ENCODE data around the gene KRTCAP2.

KRTCAP2 gene

DNA sequence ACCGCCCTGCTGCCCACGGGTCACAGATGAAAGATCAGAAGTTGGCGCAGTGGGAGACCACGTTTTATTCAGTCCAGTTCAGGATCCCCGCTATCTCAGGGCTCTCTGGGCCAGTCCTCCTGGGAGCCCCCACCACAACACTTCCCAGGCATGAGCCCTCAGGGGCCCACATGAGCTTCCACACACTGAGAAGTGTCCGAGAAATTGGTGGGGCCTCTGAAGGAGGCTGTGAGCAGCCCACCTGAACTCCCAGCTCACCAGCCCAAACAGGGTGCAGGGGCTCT is 12.6 kb upstream of the KRTCAP2 start:
- peaks cover 13% of the 10 kb centered on the region for H3K4me1 ChIP-seq (ENCODE audit: low read length)
- peak overlapping the region; percentile 61; the same call in 1 of the 2 replicates for H3K4me2 ChIP-seq (ENCODE audit: low read depth, low read length)
- H3K27ac ChIP-seq (ENCODE audit: low read length) = no peak overlapping the region
- peaks cover 37% of the 10 kb centered on the region for H3K27me3 ChIP-seq (replicated peaks; ENCODE audit: insufficient read depth, low read length)
- H4K20me1 ChIP-seq (ENCODE audit: insufficient read depth, low read length) = no peaks in the 10 kb centered on the region
- H3K79me2 ChIP-seq (ENCODE audit: low read length) = no peaks in the 10 kb centered on the region
- no peaks in the 10 kb centered on the region for H3K36me3 ChIP-seq (replicated peaks; ENCODE audit: insufficient read depth, low read length)
- no peak for DNase-seq
- H3K9me3 ChIP-seq (replicated peaks; ENCODE audit: insufficient read depth, low read length) = no peaks in the 10 kb centered on the region
- H3K4me3 ChIP-seq (ENCODE audit: low read length) = no peak overlapping the region
- H3K9ac ChIP-seq (ENCODE audit: low read length) = no peak overlapping the region
- H2AFZ ChIP-seq (ENCODE audit: low read length) = peak overlapping the region; percentile 84; the same call in 1 of the 2 replicates
- no peak for TF ChIP-seq EZH2 (optimal IDR thresholded peaks at IDR 0.05; ENCODE audit: low read depth, low read length)
- H3F3A ChIP-seq (ENCODE audit: insufficient read depth, low read length) = no peaks in the 10 kb centered on the region
- H3K9me2 ChIP-seq (replicated peaks; ENCODE audit: insufficient read depth, low read length) = no peaks in the 10 kb centered on the region

DNA sequence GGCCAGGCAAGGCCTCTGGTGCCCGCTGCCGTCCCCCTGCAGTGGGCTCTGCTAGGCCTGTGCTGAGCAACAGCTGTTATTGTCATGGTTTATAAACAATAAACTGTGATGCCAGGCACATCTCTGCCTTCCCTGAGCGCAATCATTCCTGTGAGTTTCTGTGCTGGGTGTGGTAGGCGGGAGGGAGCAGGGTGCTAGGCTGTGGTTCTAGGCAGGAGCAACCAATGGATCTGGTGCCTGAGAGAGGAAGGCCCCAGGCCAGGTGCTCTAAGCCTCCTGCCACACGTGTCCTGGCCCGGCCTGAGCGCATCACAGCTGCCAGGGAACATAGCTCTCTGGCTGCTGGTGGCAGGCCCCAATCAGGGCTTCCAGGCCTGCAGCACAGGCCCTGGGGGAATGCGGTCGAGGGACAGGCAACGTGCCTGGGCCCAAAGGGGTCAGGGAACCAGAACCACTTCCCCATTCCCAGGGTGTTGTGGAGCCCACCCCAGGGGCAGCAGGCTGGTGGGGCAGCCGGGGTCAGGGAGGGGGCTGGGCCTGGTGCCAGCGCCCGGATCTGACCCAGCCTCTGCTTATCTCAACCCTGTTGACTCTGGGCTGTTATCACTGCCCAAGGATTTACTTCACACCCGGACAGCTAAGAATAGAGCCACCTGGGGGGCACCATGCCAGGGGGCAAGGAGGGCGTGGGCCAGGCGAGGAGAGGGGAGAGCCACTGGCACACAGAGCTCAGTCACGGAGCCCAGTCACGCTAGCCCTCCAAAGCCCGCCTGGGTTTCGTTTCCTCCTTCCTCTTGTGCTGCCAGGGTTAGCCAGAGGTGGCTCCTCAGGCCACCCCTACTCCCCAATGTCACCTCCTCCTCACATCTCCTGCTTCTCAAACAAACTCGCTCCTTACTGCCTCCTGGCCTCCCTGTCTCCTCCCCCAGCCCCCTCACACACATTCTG is 12.0 kb upstream of the KRTCAP2 start:
- TF ChIP-seq, protein P1, sequence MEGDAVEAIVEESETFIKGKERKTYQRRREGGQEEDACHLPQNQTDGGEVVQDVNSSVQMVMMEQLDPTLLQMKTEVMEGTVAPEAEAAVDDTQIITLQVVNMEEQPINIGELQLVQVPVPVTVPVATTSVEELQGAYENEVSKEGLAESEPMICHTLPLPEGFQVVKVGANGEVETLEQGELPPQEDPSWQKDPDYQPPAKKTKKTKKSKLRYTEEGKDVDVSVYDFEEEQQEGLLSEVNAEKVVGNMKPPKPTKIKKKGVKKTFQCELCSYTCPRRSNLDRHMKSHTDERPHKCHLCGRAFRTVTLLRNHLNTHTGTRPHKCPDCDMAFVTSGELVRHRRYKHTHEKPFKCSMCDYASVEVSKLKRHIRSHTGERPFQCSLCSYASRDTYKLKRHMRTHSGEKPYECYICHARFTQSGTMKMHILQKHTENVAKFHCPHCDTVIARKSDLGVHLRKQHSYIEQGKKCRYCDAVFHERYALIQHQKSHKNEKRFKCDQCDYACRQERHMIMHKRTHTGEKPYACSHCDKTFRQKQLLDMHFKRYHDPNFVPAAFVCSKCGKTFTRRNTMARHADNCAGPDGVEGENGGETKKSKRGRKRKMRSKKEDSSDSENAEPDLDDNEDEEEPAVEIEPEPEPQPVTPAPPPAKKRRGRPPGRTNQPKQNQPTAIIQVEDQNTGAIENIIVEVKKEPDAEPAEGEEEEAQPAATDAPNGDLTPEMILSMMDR (IDR thresholded peaks at IDR 0.05; ENCODE audit: low read length) = peak; percentile 37
- no peak for TF ChIP-seq EZH2phosphoT487 (IDR thresholded peaks at IDR 0.05; ENCODE audit: low read length)
- no peaks in the 10 kb centered on the region for H4K20me1 ChIP-seq (ENCODE audit: insufficient read depth, low read length)
- H3K9me3 ChIP-seq (replicated peaks; ENCODE audit: insufficient read depth, low read length) = no peaks in the 10 kb centered on the region
- peak overlapping the region; percentile 84 for H2AFZ ChIP-seq (ENCODE audit: low read length)
- H3K27me3 ChIP-seq (replicated peaks; ENCODE audit: insufficient read depth, low read length) = peaks cover 37% of the 10 kb centered on the region
- H3K9me2 ChIP-seq (replicated peaks; ENCODE audit: insufficient read depth, low read length) = no peaks in the 10 kb centered on the region
- no peak overlapping the region for H3K27ac ChIP-seq (ENCODE audit: low read length)
- peaks cover 13% of the 10 kb centered on the region for H3K4me1 ChIP-seq (ENCODE audit: low read length)
- DNase-seq = peak; percentile 51
- no peaks in the 10 kb centered on the region for H3K36me3 ChIP-seq (replicated peaks; ENCODE audit: insufficient read depth, low read length)
- H3F3A ChIP-seq (ENCODE audit: insufficient read depth, low read length) = no peaks in the 10 kb centered on the region
- 0 out of 2 replicates have a peak overlapping the region, but pooled peaks have one; percentile 9 for H3K4me3 ChIP-seq (ENCODE audit: low read length)
- no peaks in the 10 kb centered on the region for H3K79me2 ChIP-seq (ENCODE audit: low read length)
- peak overlapping the region; percentile 61 for H3K4me2 ChIP-seq (ENCODE audit: low read depth, low read length)
- H3K9ac ChIP-seq (ENCODE audit: low read length) = peak overlapping the region; percentile 34

DNA sequence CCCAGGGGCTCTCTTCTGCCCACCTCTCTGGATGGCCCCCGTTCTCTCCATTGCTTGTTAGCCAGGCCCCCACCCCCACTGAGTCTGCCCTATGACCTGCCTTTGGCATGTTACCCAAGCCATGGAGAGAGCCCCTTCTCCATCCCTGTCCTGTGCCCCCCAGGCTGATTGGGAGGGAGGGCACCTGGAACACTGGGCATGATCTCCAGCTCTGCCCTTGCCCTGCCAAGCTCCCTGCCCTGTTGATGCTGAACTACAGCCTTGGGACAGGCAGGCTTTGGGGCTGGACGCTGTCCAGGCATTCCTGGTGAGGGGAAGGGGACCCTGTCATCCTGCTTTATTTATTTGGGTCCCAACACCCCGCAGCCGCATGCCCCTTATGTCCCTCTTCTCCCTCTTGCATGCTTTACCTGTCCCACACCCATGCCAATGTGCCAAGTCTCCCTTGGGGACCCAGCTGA is 11.3 kb upstream of the KRTCAP2 start:
- Histone ChIP-seq H3K9me2 (replicated peaks; ENCODE audit: insufficient read depth, low read length) (no peaks in the 10 kb centered on the region), H3K9me3 (replicated peaks; ENCODE audit: insufficient read depth, low read length) (no peaks in the 10 kb centered on the region), H4K20me1 (ENCODE audit: insufficient read depth, low read length) (no peaks in the 10 kb centered on the region), H3K9ac (ENCODE audit: low read length) (no peak overlapping the region), H2AFZ (ENCODE audit: low read length) (no peak overlapping the region), H3K4me3 (ENCODE audit: low read length) (no peak overlapping the region), H3K36me3 (replicated peaks; ENCODE audit: insufficient read depth, low read length) (no peaks in the 10 kb centered on the region), H3K79me2 (ENCODE audit: low read length) (no peaks in the 10 kb centered on the region), H3F3A (ENCODE audit: insufficient read depth, low read length) (no peaks in the 10 kb centered on the region), H3K4me2 (ENCODE audit: low read depth, low read length) (no peak overlapping the region), H3K27ac (ENCODE audit: low read length) (no peak overlapping the region), H3K4me1 (ENCODE audit: low read length) (peaks cover 13% of the 10 kb centered on the region), H3K27me3 (replicated peaks; ENCODE audit: insufficient read depth, low read length) (peaks cover 42% of the 10 kb centered on the region)
- no peak for TF ChIP-seq EZH2phosphoT487 (IDR thresholded peaks at IDR 0.05; ENCODE audit: low read length)
- TF ChIP-seq, protein P1 (IDR thresholded peaks at IDR 0.05; ENCODE audit: low read length) = no peak
- TF ChIP-seq EZH2 (optimal IDR thresholded peaks at IDR 0.05; ENCODE audit: low read depth, low read length) = no peak
- no peak for DNase-seq

DNA sequence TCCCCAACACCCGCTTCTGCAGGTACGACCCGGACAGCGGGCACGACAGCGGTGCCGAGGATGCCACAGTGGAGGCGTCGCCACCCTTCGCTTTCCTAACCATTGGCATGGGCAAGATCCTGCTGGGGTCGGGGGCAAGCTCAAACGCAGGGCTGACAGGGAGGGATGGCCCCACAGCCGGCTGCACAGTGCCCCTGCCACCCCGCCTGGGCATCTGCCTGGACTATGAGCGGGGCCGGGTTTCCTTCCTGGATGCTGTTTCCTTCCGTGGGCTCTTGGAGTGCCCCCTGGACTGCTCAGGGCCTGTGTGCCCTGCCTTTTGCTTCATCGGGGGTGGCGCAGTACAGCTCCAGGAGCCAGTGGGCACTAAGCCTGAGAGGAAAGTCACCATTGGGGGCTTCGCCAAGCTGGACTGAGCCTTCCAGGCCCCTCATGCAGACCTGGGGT is 10.7 kb upstream of the KRTCAP2 start:
- DNase-seq = no peak
- no peaks in the 10 kb centered on the region for H3K9me2 ChIP-seq (replicated peaks; ENCODE audit: insufficient read depth, low read length)
- no peaks in the 10 kb centered on the region for H3K36me3 ChIP-seq (replicated peaks; ENCODE audit: insufficient read depth, low read length)
- H3K4me3 ChIP-seq (ENCODE audit: low read length) = no peak overlapping the region
- peaks cover 13% of the 10 kb centered on the region for H3K4me1 ChIP-seq (ENCODE audit: low read length)
- H3F3A ChIP-seq (ENCODE audit: insufficient read depth, low read length) = no peaks in the 10 kb centered on the region
- H4K20me1 ChIP-seq (ENCODE audit: insufficient read depth, low read length) = no peaks in the 10 kb centered on the region
- peaks cover 48% of the 10 kb centered on the region for H3K27me3 ChIP-seq (replicated peaks; ENCODE audit: insufficient read depth, low read length)
- H3K79me2 ChIP-seq (ENCODE audit: low read length) = no peaks in the 10 kb centered on the region
- no peak overlapping the region for H2AFZ ChIP-seq (ENCODE audit: low read length)
- H3K9me3 ChIP-seq (replicated peaks; ENCODE audit: insufficient read depth, low read length) = no peaks in the 10 kb centered on the region
- TF ChIP-seq, protein P1 (IDR thresholded peaks at IDR 0.05; ENCODE audit: low read length) = no peak
- TF ChIP-seq EZH2phosphoT487 (IDR thresholded peaks at IDR 0.05; ENCODE audit: low read length) (no peak), EZH2 (optimal IDR thresholded peaks at IDR 0.05; ENCODE audit: low read depth, low read length) (no peak)
- no peak overlapping the region for H3K9ac ChIP-seq (ENCODE audit: low read length)
- no peak overlapping the region for H3K4me2 ChIP-seq (ENCODE audit: low read depth, low read length)
- no peak overlapping the region for H3K27ac ChIP-seq (ENCODE audit: low read length)
